Right kidney (tissue), 9 donors: ENCODE measurements around the gene MGAT2.
"Not testable (repeated sequence)": the region's sequence is repeated elsewhere in the genome, so short reads cannot be mapped to it uniquely, and the experiment has no call there.

Source experiments
- DNase-seq: peaks from one replicate; pipeline ENCODE4 v3.0.0-alpha.2; 2016
- long read RNA-seq, 8 donors: transcript quantifications; one replicate each; lab custom pipeline, GENCODE V29; 2026

Gene MGAT2
- long read RNA-seq, donor 1, transcript MGAT2-201 (1 exons, 2,687 nt) = major isoform, 35 of 95 reads
- long read RNA-seq, donor 1, partial matches to known transcripts = 32 of 95 reads
- long read RNA-seq, donor 1, other reads (novel, unspliced or antisense) = 28 of 95 reads
- long read RNA-seq, donor 2, transcript MGAT2-201 (1 exons, 2,687 nt) = major isoform, 19 of 45 reads
- long read RNA-seq, donor 2, partial matches to known transcripts = 0 of 45 reads
- long read RNA-seq, donor 2, other reads (novel, unspliced or antisense) = 26 of 45 reads
- long read RNA-seq, donor 3, transcript MGAT2-201 (1 exons, 2,687 nt) = major isoform, 23 of 23 reads
- long read RNA-seq, donor 3, partial matches to known transcripts = 0 of 23 reads
- long read RNA-seq, donor 3, other reads (novel, unspliced or antisense) = 0 of 23 reads
- long read RNA-seq, donor 4, transcript MGAT2-201 (1 exons, 2,687 nt) = major isoform, 20 of 20 reads
- long read RNA-seq, donor 4, partial matches to known transcripts = 0 of 20 reads
- long read RNA-seq, donor 4, other reads (novel, unspliced or antisense) = 0 of 20 reads
- long read RNA-seq, donor 5, transcript MGAT2-201 (1 exons, 2,687 nt) = major isoform, 29 of 29 reads
- long read RNA-seq, donor 5, partial matches to known transcripts = 0 of 29 reads
- long read RNA-seq, donor 5, other reads (novel, unspliced or antisense) = 0 of 29 reads
- long read RNA-seq, donor 6, transcript MGAT2-201 (1 exons, 2,687 nt) = major isoform, 24 of 24 reads
- long read RNA-seq, donor 6, partial matches to known transcripts = 0 of 24 reads
- long read RNA-seq, donor 6, other reads (novel, unspliced or antisense) = 0 of 24 reads
- long read RNA-seq, donor 7 = 0 reads
- long read RNA-seq, donor 8, transcript MGAT2-201 (1 exons, 2,687 nt) = major isoform, 20 of 53 reads
- long read RNA-seq, donor 8, partial matches to known transcripts = 0 of 53 reads
- long read RNA-seq, donor 8, other reads (novel, unspliced or antisense) = 33 of 53 reads

DNA sequence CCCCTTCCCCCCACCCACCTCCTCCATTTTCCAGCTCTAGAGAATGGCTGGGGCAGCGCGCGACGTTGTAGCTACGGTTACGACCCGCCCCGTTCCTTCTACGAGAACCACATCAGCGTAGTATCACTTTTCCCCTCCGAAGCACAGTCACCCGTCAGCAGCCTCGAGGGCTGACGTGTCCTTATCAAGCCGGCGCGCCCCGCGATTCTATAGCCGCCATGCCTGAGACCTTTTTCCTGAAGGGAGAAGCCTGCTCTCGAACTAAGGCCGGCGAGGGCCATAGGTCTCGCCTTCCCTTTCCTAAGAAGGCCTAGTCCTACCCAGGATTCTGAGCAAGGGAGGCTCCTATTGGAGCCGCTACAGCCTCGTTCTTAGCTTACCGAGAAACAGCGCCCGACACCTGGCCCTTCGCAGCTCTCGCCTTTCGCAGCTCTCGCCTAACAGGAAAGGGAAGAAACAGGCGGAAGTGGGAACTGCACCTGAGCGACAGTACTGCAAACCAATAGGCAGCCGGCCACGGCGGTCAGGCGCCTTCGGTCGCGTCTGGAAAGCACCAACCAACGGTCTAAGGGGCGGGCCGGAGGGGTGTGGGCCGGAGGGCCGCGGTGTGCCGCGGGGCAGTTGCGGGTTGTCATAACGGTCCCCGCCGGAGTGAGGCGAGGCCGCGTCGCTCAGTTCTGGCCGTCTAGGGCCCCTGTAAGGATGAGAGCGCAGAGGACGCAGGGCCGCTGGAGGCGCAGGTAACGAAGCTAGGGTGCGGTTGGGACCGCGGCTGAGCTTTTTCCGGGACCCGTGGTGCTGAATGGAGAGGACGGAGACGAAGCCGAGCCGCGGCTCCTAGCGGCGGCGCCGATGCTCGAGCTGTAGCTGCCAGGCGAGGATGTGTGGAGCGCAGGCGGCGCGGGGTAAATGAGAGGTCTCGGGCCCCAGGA lies at the start of gene MGAT2, which contains the start of gene RPL36AL:
Gene MGAT2, plus strand, starts transcription at position 618 of the 932 bp plus-strand sequence. CDS start 470 bp downstream, outside the sequence.
Gene RPL36AL, minus strand, starts transcription at position 445 of the 932 bp plus-strand sequence. CDS start 1,522 bp downstream, outside the sequence.
- DNase-seq = peak; percentile 98

DNA sequence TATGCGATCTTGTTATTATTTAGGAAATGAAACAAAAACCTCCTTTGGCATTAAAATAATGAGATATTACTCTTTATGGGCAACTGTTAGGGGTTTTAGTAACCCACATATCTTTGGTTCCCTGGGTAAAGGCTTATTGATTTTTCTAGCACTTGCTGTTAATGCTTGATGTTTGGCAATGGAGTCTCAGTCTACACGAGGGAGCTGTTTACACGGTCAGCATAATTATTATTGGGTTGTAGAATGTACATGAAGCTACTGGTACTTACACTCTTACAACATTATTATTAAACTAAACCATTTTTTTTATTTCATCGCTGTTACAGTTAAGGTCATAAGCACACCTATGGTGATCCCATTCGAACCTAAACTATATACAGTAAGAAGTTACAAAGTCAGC lies 46.6 kb upstream of the MGAT2 start:
- DNase-seq = no peak

DNA sequence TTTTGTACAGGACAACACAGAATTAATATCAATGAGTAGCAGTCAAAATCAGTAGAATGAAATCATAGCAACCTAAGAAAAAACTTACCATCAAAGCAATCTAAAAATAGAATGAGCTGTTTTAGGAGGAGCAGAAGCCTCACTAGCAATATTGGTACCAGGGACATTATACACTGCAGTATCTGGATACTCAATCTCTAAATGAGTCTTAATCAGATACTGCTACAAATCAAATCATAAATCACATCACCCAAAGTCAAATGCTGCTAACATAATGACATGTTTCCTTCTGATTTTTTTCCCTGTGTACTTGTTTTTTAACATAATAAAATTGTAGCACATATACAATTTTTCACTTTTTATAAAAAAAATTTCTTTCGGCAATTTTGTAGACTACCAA lies 42.5 kb upstream of the MGAT2 start:
- DNase-seq = no peak

DNA sequence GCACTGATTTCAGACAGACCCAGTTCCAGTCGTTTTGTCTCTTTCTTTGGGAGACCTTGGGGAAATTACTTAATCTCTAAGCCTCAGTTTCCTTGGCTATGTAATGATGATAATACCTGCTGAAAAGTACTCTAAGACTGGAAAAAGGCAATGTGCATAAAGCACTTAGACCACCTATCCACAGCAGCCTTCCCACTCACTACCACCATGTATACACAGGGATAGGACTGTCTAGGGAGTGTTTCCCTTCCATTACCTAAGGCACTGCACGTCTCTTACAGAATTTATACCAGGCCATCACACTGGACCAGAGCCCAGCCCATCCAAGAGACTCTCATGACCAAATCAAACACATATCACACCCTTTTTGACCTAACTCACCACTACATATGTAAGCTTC lies 40.8 kb upstream of the MGAT2 start:
- no peak for DNase-seq

DNA sequence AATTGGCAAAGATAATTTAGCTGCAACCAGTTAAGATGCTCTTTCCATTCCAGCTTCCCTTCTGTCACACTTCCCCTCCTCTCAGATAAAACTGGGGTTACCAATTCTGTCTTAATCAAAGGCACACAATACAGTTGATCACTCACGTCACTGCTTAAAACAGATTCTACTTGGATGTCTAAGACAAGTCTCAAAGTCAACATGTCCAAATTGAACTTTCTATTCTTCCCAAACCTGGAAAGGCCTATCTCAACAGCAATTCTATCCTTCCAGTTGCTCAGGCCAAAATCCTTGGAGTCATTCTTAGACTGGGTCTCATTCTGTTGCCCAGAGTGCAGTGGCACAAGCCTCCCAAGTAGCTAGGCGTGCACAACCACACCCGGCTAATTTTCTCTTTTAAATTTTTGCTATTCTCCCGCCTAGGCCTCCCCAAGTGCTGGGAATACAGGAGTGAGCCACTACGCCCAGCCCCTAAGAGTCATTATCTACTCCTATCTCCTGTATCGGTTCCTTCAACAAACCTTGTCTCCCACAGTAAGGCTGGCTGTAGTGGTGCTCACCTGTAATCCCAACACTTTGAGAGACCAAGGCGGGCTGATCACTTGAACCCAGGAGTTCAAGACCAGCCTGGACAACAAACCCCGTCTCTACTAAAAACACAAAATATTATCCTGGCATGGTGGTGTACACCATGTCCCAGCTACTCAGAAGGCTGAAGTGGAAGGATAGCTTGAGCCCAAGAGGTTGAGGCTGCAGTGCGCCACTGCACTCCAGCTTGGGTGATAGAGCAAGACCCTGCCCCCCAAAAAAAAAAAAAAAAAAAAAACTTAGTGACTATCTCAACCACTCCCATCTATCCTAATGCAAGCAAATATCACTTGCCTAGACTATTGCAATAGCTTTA lies 39.1 kb upstream of the MGAT2 start:
- DNase-seq = no peak

DNA sequence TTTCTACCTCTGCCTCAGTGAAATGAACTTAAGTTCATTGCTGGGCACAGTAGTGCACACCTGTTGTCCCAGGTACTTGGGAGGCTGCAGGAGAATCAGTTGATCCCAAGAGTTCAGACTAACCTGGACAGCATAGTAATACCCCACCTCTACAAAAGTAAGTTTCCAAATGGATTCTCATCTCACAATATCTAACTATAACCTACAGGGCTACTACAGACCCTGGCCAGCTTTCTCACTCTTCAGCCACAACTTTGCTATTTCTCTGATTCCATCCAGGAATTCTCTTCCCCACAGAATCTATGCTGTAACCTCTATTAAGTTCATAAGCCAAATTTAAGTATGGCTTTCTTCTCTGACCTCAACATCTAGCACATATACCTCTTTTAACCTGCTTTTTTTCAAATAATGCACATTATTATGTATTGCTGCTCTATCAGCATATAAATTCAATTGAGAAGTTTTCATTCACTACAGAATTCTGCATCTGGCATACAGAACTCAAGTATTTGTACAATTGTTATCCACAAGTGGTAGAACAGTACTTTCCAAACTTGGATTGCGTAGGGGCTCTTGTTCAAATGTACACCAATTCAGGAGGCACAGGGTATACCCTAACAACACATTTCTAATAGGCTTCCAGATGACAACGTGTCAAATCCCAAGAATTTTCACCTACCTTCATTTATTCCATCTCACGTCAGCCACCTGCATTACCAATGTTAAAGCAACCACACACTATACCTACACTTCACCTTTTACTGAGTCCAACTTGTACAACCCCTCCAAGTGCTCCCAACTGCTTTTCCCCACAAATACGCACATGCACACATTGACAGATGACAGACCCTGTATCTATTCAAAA lies 38.3 kb upstream of the MGAT2 start:
- DNase-seq = no peak

DNA sequence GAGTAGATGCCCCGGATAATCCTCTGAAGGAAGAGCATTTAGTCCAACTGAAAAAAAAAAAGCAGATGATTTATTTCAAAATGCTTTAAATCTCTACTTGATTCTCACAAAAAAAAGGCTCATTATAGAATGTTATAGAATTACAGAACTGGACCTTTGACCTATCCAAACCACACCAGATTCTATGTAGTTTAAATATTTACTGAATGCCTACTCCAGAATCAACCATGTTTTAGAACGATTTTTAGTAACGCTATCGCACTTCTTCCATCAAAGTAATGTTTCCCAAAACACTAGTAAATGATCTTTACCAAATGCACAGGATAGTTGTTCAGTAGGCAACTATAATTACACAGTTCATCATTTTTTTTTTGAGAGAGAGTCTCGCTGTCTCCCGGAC lies 37.0 kb upstream of the MGAT2 start:
- no peak for DNase-seq

DNA sequence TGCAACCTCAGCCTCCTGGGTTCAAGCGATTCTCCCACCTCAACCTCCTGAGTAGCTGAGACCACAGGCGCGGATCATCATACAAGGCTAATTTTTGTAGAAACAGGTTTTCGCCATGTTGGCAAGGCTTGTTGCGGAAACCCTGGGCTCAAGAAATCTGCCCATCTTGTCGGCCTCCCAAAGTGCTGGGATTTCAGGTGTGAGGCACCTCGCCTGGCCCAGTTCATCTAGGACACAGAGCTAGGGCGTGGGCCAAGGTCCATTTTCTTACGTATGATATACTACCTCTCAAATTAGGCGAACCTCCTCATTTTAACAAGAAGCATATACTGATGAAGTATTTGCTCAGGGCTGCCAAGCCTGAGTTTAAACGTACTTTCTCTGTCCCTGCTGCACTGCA lies 36.5 kb upstream of the MGAT2 start:
- no peak for DNase-seq

DNA sequence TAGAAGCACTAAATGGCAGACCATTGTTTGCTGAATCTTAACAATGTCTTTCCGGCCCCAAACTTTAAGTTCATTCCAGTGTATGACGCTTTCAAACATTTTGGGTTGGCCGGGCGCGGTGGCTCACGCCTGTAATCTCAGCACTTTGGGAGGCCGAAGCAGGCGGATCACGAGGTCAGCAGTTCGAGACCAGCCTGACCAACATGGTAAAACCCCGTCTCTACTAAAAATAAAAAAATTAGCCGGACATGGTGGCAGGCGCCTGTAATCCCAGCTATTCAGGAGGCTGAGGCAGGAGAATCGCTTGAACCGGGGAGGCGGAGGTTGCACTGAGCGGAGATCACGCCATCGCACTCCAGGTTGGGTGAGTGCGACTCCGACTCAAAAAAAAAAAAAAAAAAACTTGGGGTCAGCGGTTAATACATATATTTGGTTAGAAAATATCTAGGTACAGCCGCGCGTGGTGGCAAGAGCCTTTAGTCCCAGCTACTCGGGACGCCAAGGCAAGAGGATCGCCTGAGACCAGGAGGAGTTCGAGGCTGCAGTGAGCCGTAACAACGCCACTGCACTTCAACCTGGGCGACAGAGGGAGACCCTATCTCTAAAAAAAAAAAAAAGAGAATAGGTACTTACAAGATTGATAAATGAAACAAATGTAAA lies 35.5 kb upstream of the MGAT2 start:
- not testable (repeated sequence) for DNase-seq

DNA sequence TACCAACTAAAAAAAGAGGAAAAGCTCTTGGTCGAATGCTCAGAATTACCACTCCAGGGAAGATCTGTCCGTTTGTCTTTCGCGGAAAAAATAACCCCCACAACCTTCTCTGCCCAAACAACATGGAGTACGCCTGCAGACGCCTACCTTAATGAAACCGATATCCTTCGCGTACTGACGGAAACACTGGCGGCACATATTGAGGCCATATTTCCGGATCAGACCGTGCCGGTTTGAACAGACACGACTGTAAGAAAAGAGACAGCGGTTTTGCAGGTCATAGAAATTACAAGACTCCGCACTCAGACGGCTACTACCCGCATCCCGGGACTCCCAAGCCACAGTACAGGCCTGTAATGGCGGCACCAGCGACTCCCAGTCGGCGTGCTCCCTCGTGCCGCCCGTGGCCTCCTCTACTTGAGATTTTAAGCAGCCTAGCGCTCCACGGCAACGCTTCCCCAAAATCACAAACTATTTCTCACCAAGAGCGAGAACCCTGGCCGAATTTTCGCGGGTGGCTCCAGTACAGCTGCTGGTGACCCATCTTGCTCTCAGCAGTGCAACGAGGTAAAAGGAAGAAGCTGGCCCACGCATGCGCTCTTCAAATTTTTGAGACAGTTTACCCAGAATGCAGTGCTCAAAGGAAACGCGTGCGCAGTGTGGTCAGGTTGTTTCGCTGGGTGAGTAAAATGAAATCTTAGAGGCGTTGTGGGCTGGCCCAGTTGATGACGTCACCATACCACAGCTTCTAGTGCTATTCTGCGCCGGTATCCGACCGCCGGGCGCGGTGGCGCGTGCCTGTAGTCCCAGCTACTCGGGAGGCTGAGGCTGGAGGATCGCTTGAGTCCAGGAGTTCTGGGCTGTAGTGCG lies 34.6 kb upstream of the MGAT2 start, which contains the start of gene RPS29:
Gene RPS29, minus strand, starts transcription at position 578 of the 870 bp plus-strand sequence. Its CDS starts 34 bp downstream, at position 544.
- peak; percentile 97 for DNase-seq

DNA sequence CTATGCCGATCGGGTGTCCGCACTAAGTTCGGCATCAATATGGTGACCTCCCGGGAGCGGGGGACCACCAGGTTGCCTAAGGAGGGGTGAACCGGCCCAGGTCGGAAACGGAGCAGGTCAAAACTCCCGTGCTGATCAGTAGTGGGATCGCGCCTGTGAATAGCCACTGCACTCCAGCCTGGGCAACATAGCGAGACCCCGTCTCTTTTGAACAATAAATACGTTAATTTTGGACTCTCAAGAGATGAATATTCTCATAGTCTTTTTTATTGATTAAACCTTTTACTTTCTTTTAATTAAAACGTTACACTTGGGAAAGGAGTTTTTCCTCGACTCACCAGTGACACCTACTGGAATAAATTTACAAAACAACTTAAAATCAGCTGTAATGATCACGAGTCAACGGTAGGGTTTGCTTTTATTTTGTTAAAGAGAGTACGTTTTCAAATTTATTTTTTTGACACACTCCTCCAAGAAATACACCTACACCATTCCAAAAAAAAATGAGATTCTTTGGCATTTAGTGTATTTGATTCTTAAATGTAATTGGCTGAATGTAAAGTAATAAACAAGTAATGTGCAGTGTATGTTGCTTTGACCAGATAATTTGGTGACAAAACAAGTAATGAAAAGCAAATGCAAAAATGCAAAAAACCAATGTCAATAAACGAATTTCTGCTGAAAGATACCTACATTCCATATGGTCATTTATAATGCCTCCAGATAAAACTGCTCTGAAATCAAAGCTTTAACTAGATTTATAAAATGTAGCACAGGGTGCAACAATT lies 33.7 kb upstream of the MGAT2 start:
- peak; percentile 76 for DNase-seq

DNA sequence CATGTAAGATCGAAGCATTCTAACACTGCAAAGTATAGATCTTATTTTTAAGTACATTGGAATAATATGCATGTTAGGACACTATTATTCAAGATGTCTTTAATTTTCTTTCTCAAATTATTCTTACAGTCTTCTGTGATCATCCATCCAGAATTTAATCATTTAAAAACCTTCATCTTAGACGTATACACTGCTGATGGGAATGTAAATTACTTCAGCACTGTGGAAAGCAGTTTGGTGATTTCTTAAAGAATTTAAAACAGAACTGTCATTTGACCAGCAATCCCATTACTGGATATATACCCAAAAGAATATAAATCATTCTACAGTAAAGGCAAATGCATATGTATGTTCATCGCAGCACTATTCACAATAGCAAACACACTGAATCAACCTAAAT lies 31.2 kb upstream of the MGAT2 start:
- no peak for DNase-seq

DNA sequence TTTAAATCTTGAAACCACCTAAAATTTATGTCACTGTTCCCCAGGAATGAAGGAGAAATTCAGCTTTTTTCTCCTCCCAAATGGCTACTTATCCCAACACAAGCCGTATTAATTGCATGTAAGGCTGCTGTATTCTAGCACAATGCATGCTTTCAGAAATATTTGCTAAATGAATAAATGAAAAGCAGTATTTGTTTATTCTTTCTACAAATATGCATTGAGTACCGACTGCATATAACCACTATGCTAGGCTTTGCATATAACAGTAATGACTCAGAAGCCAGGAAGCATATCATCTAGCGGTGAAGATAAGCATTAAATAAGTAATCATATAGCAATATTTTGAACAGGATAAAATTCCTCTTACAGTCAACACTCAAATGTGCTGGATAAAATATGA lies 27.6 kb upstream of the MGAT2 start:
- DNase-seq = no peak

DNA sequence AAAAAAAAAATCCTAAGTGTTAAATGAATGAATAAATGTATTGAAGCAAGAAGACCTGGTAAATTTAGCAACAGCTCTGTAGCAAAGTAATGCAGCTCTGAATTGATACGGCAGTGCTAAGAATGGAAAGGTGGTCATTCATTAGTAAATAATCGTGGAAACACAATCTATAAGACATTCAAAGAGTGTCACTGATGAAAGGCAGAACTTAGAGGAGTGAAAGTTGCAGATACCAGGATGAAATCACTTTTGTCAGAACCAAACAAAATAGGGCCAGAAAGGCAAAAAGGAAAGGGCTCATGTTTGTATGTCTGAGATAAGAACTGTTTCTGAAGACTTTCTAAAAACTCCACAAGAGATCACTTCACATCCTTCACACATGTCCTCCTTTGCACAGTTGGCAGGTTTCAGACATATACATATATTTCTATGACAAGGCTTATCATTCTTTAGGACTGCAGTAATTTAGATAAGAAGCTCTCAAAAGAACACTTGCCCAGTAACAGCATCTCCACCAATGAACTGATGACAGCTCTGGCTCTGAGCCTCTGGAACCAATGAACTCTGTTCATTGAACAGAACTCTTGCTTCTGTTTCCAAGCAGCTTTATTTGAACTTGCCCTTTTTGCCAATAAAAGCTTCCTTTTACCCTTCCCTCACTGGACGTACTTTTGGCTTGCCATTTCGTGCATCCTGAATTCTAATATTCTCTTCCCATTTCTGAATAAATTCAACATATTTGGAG lies 26.1 kb upstream of the MGAT2 start:
- no peak for DNase-seq

DNA sequence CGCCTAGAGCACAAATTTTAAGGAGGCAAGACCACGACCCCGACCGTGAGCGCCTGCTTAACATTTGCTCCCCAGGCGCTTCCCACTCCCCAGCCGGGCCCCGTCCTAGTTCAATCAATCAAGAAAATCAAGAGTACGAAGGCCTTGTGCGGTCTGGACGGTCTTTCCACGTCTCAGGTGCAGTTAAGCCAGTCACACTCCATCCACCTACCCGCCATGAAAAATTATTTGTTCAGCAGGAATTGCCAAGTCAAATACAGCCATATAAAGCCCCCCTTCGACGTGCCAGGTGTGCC lies 22.5 kb upstream of the MGAT2 start:
- DNase-seq = no peak

DNA sequence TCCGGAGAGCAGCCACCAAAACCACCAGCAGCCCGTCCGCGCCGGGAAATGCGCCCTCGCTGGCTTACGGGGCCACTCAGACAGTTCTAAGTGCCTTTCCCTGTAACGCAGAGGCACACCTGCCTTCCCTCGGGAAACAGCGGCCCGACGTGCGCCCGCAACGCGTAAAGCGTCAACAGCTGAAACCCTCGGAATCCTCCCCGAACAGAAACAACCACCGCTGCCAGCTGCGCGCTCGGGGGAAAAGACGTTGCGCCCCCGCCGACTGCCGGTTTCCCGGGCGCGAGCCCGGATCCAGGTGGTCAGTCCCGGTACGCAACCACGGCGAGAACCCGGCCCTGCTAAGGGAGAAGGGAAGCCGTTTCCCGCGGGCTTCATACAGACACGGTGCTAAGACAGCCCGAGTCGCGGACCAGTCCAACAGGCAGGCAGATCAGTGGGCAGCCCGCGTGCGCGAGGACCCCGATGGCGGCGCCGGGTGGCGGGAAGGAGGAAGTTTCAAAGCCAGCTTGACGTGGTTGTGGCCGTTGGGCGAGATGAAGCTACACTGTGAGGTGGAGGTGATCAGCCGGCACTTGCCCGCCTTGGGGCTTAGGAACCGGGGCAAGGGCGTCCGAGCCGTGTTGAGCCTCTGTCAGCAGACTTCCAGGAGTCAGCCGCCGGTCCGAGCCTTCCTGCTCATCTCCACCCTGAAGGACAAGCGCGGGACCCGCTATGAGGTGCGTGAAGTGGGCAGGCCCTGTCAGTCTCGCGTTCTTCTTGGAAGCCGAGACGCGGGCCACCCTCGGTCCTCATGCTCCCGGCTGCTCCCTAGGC lies 21.9 kb upstream of the MGAT2 start, which contains the start of gene LRR1:
Gene LRR1, plus strand, starts transcription at position 456 of the 816 bp plus-strand sequence. Its CDS starts 81 bp downstream, at position 537.
- DNase-seq = peak; percentile 99
